ENCODE data around the gene PPID.

GRCh38 chr4:158758142-158758541 is 34.9 kb upstream of the PPID start:
- TF ChIP-seq POLR2AphosphoS5 (IDR thresholded peaks at IDR 0.05) (no peak), CTCF (IDR thresholded peaks at IDR 0.05 in 8 of 11, conservative IDR thresholded peaks at IDR 0.05 in 3 of 11) (no peak), POLR2A (IDR thresholded peaks at IDR 0.05) (no peak)
